HepG2 (cell line): Measurements from ENCODE around the gene PTCH1. TPM values are rescaled to one million over a fixed set of nuclear protein-coding genes. Genes with fewer than 3 reads are reported as not detected.

ENCODE experiments used
- ATAC-seq: fragments of 200-7000 bp; cut with Tn5 transposase; 3 replicates; pipeline ENCODE4 v1.9.1; 2020; ENCODE audit warnings: mild to moderate bottlenecking, moderate library complexity
- BruUV-seq: library from RNA; stranded (reverse); fragments of 400-500 nt; replicated peaks from 2 replicates; lab custom pipeline; 2021; lab: Mats Ljungman, UMichigan
- CTCF ChIA-PET: fragments of 300-600 bp; formaldehyde crosslinking; extraction: SDS; loops from one replicate; lab custom pipeline; 2021; ENCODE audit warnings: low total read pairs, inconsistent platforms, low intra/inter-chr PET ratio; lab: Yijun Ruan, JAX
- POLR2A ChIA-PET: fragments of 350-600 bp; sonication (Branson Sonifier 250); formaldehyde crosslinking; loops from one replicate; lab custom pipeline; 2020; ENCODE audit warnings: antibody characterized with exemption, inconsistent platforms; lab: Yijun Ruan, JAX
- DNase-seq: peaks from one replicate; pipeline ENCODE4 v3.0.0-alpha.2; 2015; ENCODE audit warnings: low spot score
- FAIRE-seq: peaks from 3 replicates; lab custom pipeline; 2011; peaks lifted over from hg19 to GRCh38; lab: Jason Lieb, UNC
- H2AFZ ChIP-seq: one replicate; pipeline ENCODE4 v1.6.1; 2011; ENCODE audit warnings: low read length, inconsistent platforms
- H3K27ac ChIP-seq: fragments of 300-600 bp; 3 replicates; pipeline ENCODE4 v1.8.0; 2011; ENCODE audit warnings: mixed run types, mild to moderate bottlenecking, mixed read lengths, low read length, inconsistent platforms; ENCODE audit not compliant: insufficient read depth; ENCODE audit errors: extremely low read length
- H3K27me3 ChIP-seq, 2 experiments: fragments of 200-600 bp in 1 of 2; 2 replicates in 1 of 2; 3 replicates in 1 of 2; pipeline versions ENCODE4 v1.6.0 to v1.8.0; 2011; ENCODE audit warnings: low read length in 2 of 2, mild to moderate bottlenecking in 2 of 2, moderate library complexity in 2 of 2, inconsistent platforms in 1 of 2; ENCODE audit not compliant: insufficient read depth in 2 of 2, control insufficient read depth in 1 of 2
- H3K36me3 ChIP-seq, 2 experiments: fragments of 200-600 bp in 1 of 2; replicated peaks in 1 of 2; 2 replicates in 1 of 2; 3 replicates in 1 of 2; pipeline versions ENCODE4 v1.5.1 to v1.8.0; 2011; ENCODE audit warnings: low read length in 2 of 2, inconsistent platforms in 1 of 2; ENCODE audit not compliant: insufficient read depth in 2 of 2, control insufficient read depth in 1 of 2
- H3K4me1 ChIP-seq: 2 replicates; pipeline ENCODE4 v1.5.1; 2012; ENCODE audit warnings: low read length, inconsistent platforms; ENCODE audit not compliant: insufficient read depth
- H3K4me2 ChIP-seq: 2 replicates; pipeline ENCODE4 v1.6.0; 2011; ENCODE audit warnings: low read depth, low read length, inconsistent platforms
- H3K4me3 ChIP-seq, 3 experiments: fragments of 200-600 bp in 1 of 3; sonication (generic), shearing (Covaris generic) in 1 of 3; replicated peaks in 1 of 3; 2 replicates each; pipeline ENCODE4 v1.5.1; 2011 to 2016; ENCODE audit warnings: low read length in 3 of 3, inconsistent platforms in 2 of 3, low read depth in 2 of 3, mild to moderate bottlenecking in 2 of 3, control low read depth in 1 of 3, mixed read lengths in 1 of 3; ENCODE audit not compliant: insufficient read depth in 1 of 3
- H3K79me2 ChIP-seq: one replicate; pipeline ENCODE4 v1.6.1; 2011; ENCODE audit warnings: low read length, inconsistent platforms; ENCODE audit not compliant: insufficient read depth
- H3K9ac ChIP-seq: 2 replicates; pipeline ENCODE4 v1.6.0; 2011; ENCODE audit warnings: mild to moderate bottlenecking, low read depth, low read length, inconsistent platforms; ENCODE audit not compliant: insufficient read depth
- H3K9me3 ChIP-seq: 2 replicates; pipeline ENCODE4 v1.5.1; 2012; ENCODE audit warnings: mild to moderate bottlenecking, low read length
- H4K20me1 ChIP-seq: 2 replicates; pipeline ENCODE4 v1.6.0; 2011; ENCODE audit warnings: inconsistent platforms, mild to moderate bottlenecking, low read length, moderate library complexity; ENCODE audit not compliant: insufficient read depth
- ARNTL ChIP-seq: sonication (generic); formaldehyde crosslinking; IDR thresholded peaks from 2 replicates; pipeline ENCODE4 v1.4.0; 2020; ENCODE audit warnings: mild to moderate bottlenecking, missing genetic modification reagents
- FOXK2 ChIP-seq: fragments of 450-650 bp; IDR thresholded peaks from 2 replicates; pipeline ENCODE4 v1.6.1; 2016
- MTA3 ChIP-seq: sonication (generic); formaldehyde crosslinking; IDR thresholded peaks from 2 replicates; pipeline ENCODE4 v1.4.0; 2020; ENCODE audit warnings: missing genetic modification reagents
- NR3C1 ChIP-seq: sonication (generic); formaldehyde crosslinking; IDR thresholded peaks from 2 replicates; pipeline ENCODE4 v1.4.0; 2020; ENCODE audit warnings: missing genetic modification reagents
- RBFOX2 ChIP-seq: fragments of 200-400 bp; formaldehyde crosslinking; IDR thresholded peaks from 2 replicates; pipeline ENCODE4 v1.6.1; 2017; ENCODE audit warnings: low read depth, mild to moderate bottlenecking, low read length
- ZEB1 ChIP-seq: IDR thresholded peaks from 2 replicates; pipeline ENCODE4 v1.6.1; 2012; ENCODE audit warnings: mild to moderate bottlenecking, low read depth, inconsistent platforms; ENCODE audit not compliant: insufficient replicate concordance
- ZFP82 ChIP-seq: sonication (generic); formaldehyde crosslinking; IDR thresholded peaks from 2 replicates; pipeline ENCODE4 v1.5.1; 2020; ENCODE audit warnings: mild to moderate bottlenecking, missing genetic modification reagents, borderline replicate concordance
- ZNF253 ChIP-seq: sonication (generic); formaldehyde crosslinking; IDR thresholded peaks from 2 replicates; pipeline ENCODE4 v1.8.0; 2022; ENCODE audit warnings: mild to moderate bottlenecking, missing genetic modification reagents, borderline replicate concordance
- ZNF34 ChIP-seq: sonication (generic); formaldehyde crosslinking; IDR thresholded peaks from 2 replicates; pipeline ENCODE4 v1.4.0; 2020; ENCODE audit warnings: mild to moderate bottlenecking, missing genetic modification reagents, borderline replicate concordance
- ZNF616 ChIP-seq: sonication (generic); formaldehyde crosslinking; IDR thresholded peaks from 2 replicates; pipeline ENCODE4 v1.5.0; 2020; ENCODE audit warnings: low read depth, mild to moderate bottlenecking, missing genetic modification reagents
- WGBS: methylation state at CpG from one replicate; pipeline ENCODE4 v1.1.6; 2017; ENCODE audit warnings: low lambda C conversion rate; 5-methylcytosine and 5-hydroxymethylcytosine counted together
- in situ Hi-C: cut with HindIII; loops from 2 replicates; pipeline ENCODE4 v1.10.0; 2017; ENCODE audit warnings: low pct_unique_long_range_greater_than_20kb; ENCODE audit not compliant: extremely low pct_ligation_motif_present
- intact Hi-C: fragments of 100-400 bp; cut with micrococcal nuclease; formaldehyde crosslinking; loops from one replicate; pipeline ENCODE4 v1.10.0; 2022; ENCODE audit not compliant: unreplicated experiment
- polyA plus RNA-seq, 8 experiments: library from polyadenylated mRNA; depleted of rRNA in 3 of 8; stranded (reverse) in 7 of 8; unstranded in 1 of 8; fragments of >200 nt; fragmentation: Illumina TruSeq in 4 of 8; extraction: Trizol in 4 of 8; gene quantifications; 2 replicates each; pipeline versions ENCODE4 v1.2.1 to v1.2.3, GENCODE V29; 2011 to 2016; ENCODE audit warnings: low read depth in 4 of 8, missing spikeins in 1 of 8, mixed read lengths in 1 of 8; ENCODE audit not compliant: insufficient read depth in 1 of 8
- total RNA-seq, 5 experiments: library from RNA; depleted of rRNA; stranded (reverse); fragments of >200 nt; fragmentation: Illumina TruSeq; extraction: Trizol; gene quantifications; 2 replicates each; pipeline ENCODE4 v1.2.3, GENCODE V29; 2016; ENCODE audit warnings: low read depth in 1 of 5
- TF ChIP-seq, protein P1 (sequence below): sonication (generic); formaldehyde crosslinking; IDR thresholded peaks from 2 replicates; pipeline ENCODE4 v1.9.0; 2021; ENCODE audit warnings: mild to moderate bottlenecking, missing genetic modification reagents
- TF ChIP-seq, protein P2 (sequence below): sonication (generic); formaldehyde crosslinking; IDR thresholded peaks from 2 replicates; pipeline ENCODE4 v1.4.0; 2020; ENCODE audit warnings: missing genetic modification reagents

PTCH1 gene
- total and polyA plus RNA-seq, 2 of the 13 experiments (the other 11 are each of a cell fraction or from before 2014, with no cell fraction given): 2.8 to 3.9 TPM

DNA sequence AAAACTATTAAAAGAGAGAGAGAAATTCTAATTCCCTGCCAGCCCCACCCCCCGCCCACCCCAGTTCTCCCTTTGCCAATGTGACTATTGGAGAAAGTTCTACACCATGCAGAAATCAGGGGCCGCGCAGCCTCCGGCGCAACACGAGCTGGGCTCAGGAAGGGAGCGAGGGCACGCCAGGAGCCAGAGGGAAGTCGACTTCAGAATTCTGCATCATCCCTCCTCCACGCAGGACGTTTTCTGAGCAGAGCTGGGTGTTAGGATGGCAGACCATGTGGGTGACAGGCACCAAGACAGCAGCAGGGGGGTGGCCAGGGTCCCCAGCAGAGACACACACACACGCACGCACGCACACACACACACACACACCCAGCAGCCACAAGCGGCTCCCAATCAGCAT lies 72.6 kb downstream of the PTCH1 start:
- no peak overlapping the region for H3K4me3 ChIP-seq
- no peak overlapping the region for H3K27ac ChIP-seq
- H3K4me2 ChIP-seq: no peak overlapping the region
- ChIA-PET POLR2A (no interaction called here), CTCF (no interaction called here)
- no peak overlapping the region for H3K9ac ChIP-seq
- H3K79me2 ChIP-seq: no peaks in the 10 kb centered on the region
- no peaks in the 10 kb centered on the region for H4K20me1 ChIP-seq
- in situ Hi-C loops (no loop called here), intact Hi-C loops (no loop called here)
- no peak for ATAC-seq
- H2AFZ ChIP-seq: no peak overlapping the region
- BruUV-seq: no TSS peak
- H3K9me3 ChIP-seq: no peaks in the 10 kb centered on the region
- 88% methylated on average over 11 of the region's 15 CpGs for WGBS
- no peaks in the 10 kb centered on the region for H3K27me3 ChIP-seq
- DNase-seq: no peak
- H3K36me3 ChIP-seq: peaks cover 17 to 38% of the 10 kb centered on the region in 2 experiments
- FAIRE-seq: no peak
- no peaks in the 10 kb centered on the region for H3K4me1 ChIP-seq
- TF ChIP-seq ZNF34 (no peak), MTA3 (CRISPR knock-in tag) (no peak), NR3C1 (no peak), RBFOX2 (no peak), ZNF616 (CRISPR knock-in tag) (no peak), ZFP82 (CRISPR knock-in tag) (no peak), ZEB1 (no peak), FOXK2 (no peak), ZNF253 (CRISPR knock-in tag) (no peak), ARNTL (CRISPR knock-in tag) (no peak)
- TF ChIP-seq, protein P1, sequence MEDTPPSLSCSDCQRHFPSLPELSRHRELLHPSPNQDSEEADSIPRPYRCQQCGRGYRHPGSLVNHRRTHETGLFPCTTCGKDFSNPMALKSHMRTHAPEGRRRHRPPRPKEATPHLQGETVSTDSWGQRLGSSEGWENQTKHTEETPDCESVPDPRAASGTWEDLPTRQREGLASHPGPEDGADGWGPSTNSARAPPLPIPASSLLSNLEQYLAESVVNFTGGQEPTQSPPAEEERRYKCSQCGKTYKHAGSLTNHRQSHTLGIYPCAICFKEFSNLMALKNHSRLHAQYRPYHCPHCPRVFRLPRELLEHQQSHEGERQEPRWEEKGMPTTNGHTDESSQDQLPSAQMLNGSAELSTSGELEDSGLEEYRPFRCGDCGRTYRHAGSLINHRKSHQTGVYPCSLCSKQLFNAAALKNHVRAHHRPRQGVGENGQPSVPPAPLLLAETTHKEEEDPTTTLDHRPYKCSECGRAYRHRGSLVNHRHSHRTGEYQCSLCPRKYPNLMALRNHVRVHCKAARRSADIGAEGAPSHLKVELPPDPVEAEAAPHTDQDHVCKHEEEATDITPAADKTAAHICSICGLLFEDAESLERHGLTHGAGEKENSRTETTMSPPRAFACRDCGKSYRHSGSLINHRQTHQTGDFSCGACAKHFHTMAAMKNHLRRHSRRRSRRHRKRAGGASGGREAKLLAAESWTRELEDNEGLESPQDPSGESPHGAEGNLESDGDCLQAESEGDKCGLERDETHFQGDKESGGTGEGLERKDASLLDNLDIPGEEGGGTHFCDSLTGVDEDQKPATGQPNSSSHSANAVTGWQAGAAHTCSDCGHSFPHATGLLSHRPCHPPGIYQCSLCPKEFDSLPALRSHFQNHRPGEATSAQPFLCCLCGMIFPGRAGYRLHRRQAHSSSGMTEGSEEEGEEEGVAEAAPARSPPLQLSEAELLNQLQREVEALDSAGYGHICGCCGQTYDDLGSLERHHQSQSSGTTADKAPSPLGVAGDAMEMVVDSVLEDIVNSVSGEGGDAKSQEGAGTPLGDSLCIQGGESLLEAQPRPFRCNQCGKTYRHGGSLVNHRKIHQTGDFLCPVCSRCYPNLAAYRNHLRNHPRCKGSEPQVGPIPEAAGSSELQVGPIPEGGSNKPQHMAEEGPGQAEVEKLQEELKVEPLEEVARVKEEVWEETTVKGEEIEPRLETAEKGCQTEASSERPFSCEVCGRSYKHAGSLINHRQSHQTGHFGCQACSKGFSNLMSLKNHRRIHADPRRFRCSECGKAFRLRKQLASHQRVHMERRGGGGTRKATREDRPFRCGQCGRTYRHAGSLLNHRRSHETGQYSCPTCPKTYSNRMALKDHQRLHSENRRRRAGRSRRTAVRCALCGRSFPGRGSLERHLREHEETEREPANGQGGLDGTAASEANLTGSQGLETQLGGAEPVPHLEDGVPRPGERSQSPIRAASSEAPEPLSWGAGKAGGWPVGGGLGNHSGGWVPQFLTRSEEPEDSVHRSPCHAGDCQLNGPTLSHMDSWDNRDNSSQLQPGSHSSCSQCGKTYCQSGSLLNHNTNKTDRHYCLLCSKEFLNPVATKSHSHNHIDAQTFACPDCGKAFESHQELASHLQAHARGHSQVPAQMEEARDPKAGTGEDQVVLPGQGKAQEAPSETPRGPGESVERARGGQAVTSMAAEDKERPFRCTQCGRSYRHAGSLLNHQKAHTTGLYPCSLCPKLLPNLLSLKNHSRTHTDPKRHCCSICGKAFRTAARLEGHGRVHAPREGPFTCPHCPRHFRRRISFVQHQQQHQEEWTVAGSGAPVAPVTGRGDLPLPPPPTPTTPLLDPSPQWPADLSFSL (CRISPR knock-in tag): no peak
- TF ChIP-seq, protein P2, sequence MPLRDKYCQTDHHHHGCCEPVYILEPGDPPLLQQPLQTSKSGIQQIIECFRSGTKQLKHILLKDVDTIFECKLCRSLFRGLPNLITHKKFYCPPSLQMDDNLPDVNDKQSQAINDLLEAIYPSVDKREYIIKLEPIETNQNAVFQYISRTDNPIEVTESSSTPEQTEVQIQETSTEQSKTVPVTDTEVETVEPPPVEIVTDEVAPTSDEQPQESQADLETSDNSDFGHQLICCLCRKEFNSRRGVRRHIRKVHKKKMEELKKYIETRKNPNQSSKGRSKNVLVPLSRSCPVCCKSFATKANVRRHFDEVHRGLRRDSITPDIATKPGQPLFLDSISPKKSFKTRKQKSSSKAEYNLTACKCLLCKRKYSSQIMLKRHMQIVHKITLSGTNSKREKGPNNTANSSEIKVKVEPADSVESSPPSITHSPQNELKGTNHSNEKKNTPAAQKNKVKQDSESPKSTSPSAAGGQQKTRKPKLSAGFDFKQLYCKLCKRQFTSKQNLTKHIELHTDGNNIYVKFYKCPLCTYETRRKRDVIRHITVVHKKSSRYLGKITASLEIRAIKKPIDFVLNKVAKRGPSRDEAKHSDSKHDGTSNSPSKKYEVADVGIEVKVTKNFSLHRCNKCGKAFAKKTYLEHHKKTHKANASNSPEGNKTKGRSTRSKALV: no peak
- TF ChIP-seq, all 625 proteins: peak for 0
